Subcutaneous adipose tissue (tissue), 4 donors: Measurements from ENCODE around the gene CEND1. TPM values are rescaled to one million over a fixed set of nuclear protein-coding genes. Genes with fewer than 3 reads are reported as not detected.

Experiments
- CTCF ChIP-seq: fragments of 450-650 bp; IDR thresholded peaks from one replicate; pipeline ENCODE4 v1.5.1; 2016; ENCODE audit warnings: low read depth, mild to moderate bottlenecking, control low read depth, antibody characterized with exemption, moderate library complexity
- total RNA-seq, 4 donors: library from RNA; depleted of rRNA; stranded (reverse); fragments of >200 nt; gene quantifications; one replicate each; pipeline ENCODE4 v1.1.0, GENCODE V29; 2016

The CEND1 gene
- not detected for total RNA-seq

DNA sequence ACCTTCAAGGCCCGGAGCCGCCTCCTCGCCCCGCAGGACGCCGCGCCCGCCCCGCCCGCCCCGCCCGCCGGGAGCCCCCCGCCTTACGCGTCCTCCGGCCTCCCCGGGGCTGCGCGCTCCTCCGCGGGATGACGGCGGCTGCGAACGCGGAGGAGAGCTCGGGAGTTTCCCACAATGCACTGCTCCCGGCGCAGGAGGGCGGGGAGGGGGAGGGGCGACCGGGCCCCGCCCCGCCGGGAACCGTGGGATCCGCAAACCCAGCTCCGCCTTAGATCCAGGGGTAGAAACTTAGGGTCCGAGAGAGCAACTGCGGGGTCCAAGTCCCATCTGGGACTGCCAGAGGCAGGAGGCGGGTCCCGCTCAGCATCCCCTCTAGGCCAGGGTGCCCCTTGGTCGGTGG, at the start of gene CEND1:
CEND1 (minus strand) TSS at position 148 of the 400 bp plus-strand sequence. CDS start 1,514 bp downstream, outside the sequence.
- TF ChIP-seq CTCF, result no peak

DNA sequence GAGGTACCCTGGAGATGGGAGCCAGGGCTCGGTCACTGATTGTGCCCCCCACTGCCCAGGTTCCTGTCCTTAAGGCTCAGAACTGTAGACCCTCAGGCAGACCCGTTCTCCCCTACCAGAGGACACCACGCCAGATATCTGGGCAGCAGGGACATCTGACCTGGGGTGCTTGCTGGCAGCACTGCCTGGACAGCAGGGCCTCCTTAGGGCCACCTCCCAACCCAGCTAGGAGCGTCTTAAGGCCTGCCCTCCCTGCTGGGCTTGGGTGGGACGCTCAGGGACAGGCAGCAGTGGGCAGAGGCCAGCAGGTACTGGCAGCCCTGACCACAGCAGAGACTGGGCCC, 49.4 kb upstream of the CEND1 start:
- TF ChIP-seq CTCF, result no peak

- no peak for TF ChIP-seq CTCF
Measured at GRCh38 chr11:838441-839279, 48.8 kb upstream of the CEND1 start.

DNA sequence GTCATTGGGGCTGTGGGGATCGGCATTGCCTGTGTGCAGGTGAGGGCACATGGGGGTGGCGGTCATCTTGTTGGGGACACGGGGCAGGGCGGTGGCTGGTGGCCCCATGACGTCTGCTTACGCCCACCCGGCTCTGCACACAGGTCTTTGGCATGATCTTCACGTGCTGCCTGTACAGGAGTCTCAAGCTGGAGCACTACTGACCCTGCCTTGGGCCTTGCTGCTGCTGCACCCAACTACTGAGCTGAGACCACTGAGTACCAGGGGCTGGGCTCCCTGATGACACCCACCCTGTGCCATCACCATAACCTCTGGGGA, 48.1 kb upstream of the CEND1 start:
- no peak for TF ChIP-seq CTCF

DNA sequence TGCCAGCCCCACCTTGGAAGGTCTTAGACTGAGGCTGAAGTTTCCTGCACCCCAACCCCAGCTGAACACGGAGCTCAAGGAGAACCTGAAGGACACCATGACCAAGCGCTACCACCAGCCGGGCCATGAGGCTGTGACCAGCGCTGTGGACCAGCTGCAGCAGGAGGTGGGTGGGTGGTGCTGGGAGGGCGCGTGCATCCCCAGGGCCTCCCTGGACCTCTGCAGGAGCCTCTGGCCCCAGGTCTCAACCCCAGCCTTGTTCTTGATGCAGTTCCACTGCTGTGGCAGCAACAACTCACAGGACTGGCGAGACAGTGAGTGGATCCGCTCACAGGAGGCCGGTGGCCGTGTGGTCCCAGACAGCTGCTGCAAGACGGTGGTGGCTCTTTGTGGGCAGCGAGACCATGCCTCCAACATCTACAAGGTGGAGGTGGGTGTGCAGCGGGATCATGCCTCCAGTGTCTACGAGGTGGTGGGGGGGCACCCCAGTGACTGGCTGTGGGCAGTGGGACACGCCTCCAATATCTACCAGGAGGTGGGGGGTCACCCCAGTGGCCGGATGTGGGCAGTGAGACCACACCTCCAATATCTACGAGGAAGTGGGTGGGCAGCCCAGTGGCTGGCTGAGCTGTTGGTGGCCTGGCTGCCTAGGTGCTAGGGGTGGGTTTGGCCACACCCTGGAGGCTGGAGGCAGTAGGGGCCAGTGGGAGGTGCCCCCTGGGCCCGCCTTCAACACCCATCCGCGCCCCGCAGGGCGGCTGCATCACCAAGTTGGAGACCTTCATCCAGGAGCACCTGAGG, 47.5 kb upstream of the CEND1 start:
- no peak for TF ChIP-seq CTCF

- no peak for TF ChIP-seq CTCF
Measured at GRCh38 chr11:836700-837099, 46.8 kb upstream of the CEND1 start.

- TF ChIP-seq CTCF, result no peak
Measured at GRCh38 chr11:836274-836673, 46.4 kb upstream of the CEND1 start.
